ENCODE results near the gene TMEM176A. TPM values are rescaled to one million over a fixed set of nuclear protein-coding genes. Genes with fewer than 3 reads are reported as not detected.
A peak's percentile ranks its signal among the peaks of the same experiment; 100 is the strongest.

TMEM176A gene
- total and polyA plus RNA-seq, 2 donors from 2014 or later = 288 to 513 TPM

DNA sequence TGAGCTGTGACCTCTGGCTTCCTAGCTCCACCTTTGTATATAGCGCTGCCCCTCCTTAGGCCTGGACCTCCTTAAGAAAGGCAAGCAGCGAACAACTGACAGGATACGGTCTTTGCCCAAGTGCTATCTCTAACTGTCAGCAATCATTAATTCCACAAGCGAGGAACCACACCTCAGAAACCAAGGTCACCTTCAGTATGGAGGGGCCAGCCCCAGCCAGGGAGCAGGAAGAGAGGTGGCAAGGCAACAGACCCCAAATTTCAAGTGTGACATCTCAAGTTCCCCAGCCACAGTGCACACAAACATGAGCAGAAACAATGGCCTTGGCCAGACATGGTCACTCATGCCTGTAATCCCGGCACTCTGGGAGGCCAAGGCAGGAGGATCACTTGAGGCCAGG is 47.0 kb downstream of the TMEM176A start:
- no peak overlapping the region for H3K4me3 ChIP-seq (ENCODE audit: low read length in 3 of 3)
- H3K9me3 ChIP-seq (ENCODE audit: control insufficient read depth in 2 of 3, insufficient read depth in 1 of 3, low read length in 3 of 3) = no peaks in the 10 kb centered on the region
- intact Hi-C loops (cut with DNase I) = no loop called here
- no peak overlapping the region for H3K9ac ChIP-seq (ENCODE audit: low read length in 3 of 3)
- peaks cover 0 to 4% (median 0%) of the 10 kb centered on the region in 3 donors for H3K4me1 ChIP-seq (ENCODE audit: control insufficient read depth in 2 of 3, insufficient read depth in 2 of 3, low read depth in 1 of 3, low read length in 3 of 3)
- no peaks in the 10 kb centered on the region for H3K36me3 ChIP-seq (ENCODE audit: control insufficient read depth in 2 of 3, insufficient read depth in 3 of 3, low read length in 3 of 3)
- H3K27me3 ChIP-seq (ENCODE audit: control insufficient read depth, insufficient read depth, low read length) = no peaks in the 10 kb centered on the region
- no peak overlapping the region for H3K27ac ChIP-seq (ENCODE audit: low read depth in 2 of 2, low read length in 2 of 2)
- TF ChIP-seq, protein P1, sequence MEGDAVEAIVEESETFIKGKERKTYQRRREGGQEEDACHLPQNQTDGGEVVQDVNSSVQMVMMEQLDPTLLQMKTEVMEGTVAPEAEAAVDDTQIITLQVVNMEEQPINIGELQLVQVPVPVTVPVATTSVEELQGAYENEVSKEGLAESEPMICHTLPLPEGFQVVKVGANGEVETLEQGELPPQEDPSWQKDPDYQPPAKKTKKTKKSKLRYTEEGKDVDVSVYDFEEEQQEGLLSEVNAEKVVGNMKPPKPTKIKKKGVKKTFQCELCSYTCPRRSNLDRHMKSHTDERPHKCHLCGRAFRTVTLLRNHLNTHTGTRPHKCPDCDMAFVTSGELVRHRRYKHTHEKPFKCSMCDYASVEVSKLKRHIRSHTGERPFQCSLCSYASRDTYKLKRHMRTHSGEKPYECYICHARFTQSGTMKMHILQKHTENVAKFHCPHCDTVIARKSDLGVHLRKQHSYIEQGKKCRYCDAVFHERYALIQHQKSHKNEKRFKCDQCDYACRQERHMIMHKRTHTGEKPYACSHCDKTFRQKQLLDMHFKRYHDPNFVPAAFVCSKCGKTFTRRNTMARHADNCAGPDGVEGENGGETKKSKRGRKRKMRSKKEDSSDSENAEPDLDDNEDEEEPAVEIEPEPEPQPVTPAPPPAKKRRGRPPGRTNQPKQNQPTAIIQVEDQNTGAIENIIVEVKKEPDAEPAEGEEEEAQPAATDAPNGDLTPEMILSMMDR (IDR thresholded peaks at IDR 0.05; ENCODE audit: borderline replicate concordance, extremely low read depth, insufficient read depth) = no peak
- FAIRE-seq (no peak), DNase-seq (peak in 1 of 5 donors; percentile 11)

DNA sequence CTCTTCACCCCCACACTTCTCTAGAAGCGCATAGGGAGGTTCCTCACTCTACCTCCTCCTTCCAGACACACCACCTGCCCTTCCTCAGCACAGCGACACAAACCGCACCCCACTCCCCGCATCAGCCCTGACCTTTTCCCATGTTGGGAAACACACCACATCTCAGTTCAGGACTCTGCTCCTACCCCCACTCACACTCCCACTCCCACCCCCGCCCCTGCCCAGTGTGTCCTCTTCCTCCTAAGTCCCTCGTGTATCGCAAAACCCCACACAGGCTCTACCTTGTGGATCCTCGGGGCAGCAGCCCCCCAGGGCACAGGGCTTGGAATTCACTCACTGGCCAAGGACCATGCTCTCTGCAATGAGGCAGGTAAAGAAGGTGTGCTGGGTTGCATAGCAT is 47.5 kb downstream of the TMEM176A start:
- H3K27me3 ChIP-seq (ENCODE audit: control insufficient read depth, insufficient read depth, low read length) = no peaks in the 10 kb centered on the region
- intact Hi-C loops (cut with DNase I) = no loop called here
- no peaks in the 10 kb centered on the region for H3K9me3 ChIP-seq (ENCODE audit: control insufficient read depth in 2 of 3, insufficient read depth in 1 of 3, low read length in 3 of 3)
- no peak overlapping the region for H3K4me3 ChIP-seq (ENCODE audit: low read length in 3 of 3)
- no peak overlapping the region for H3K9ac ChIP-seq (ENCODE audit: low read length in 3 of 3)
- DNase-seq = peak in 1 of 5 donors; percentile 13
- TF ChIP-seq, protein P1 (IDR thresholded peaks at IDR 0.05; ENCODE audit: borderline replicate concordance, extremely low read depth, insufficient read depth) = no peak
- H3K36me3 ChIP-seq (ENCODE audit: control insufficient read depth in 2 of 3, insufficient read depth in 3 of 3, low read length in 3 of 3) = no peaks in the 10 kb centered on the region
- FAIRE-seq = no peak
- no peak overlapping the region for H3K27ac ChIP-seq (ENCODE audit: low read depth in 2 of 2, low read length in 2 of 2)
- peaks cover 0 to 4% (median 0%) of the 10 kb centered on the region in 3 donors for H3K4me1 ChIP-seq (ENCODE audit: control insufficient read depth in 2 of 3, insufficient read depth in 2 of 3, low read depth in 1 of 3, low read length in 3 of 3)

DNA sequence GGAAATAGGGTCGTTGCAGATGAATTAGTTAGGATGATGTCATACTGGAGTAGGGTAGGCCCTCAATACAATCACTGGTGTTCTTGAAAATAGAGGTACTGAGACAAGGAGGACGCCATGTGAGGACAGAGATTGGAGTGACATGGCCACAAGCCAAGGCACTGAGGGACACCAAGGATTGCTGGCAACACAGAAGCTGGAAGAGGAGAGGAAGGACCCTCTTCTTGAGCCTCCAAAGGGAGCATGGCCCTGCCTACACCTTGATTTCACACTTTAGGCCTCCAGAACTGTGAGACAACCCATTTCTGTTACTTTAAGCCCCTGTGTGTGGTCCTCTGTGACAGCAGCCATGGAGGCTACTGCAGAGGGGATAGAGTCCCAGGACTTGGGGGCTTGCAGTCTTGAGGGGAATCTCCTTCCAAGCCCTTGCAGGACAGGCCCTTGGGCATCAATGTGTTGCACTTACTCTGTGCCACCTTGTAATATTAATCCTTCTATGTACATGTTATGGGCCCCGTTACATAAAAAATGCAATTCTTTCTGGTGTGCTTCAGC is 48.1 kb downstream of the TMEM176A start:
- TF ChIP-seq, protein P1 (IDR thresholded peaks at IDR 0.05; ENCODE audit: borderline replicate concordance, extremely low read depth, insufficient read depth) = no peak
- FAIRE-seq (no peak), DNase-seq (peak in 1 of 5 donors; percentile 7)
- no peaks in the 10 kb centered on the region for H3K27me3 ChIP-seq (ENCODE audit: control insufficient read depth, insufficient read depth, low read length)
- intact Hi-C loops (cut with DNase I) = no loop called here
- H3K27ac ChIP-seq (ENCODE audit: low read depth in 2 of 2, low read length in 2 of 2) = no peak overlapping the region
- no peaks in the 10 kb centered on the region for H3K36me3 ChIP-seq (ENCODE audit: control insufficient read depth in 2 of 3, insufficient read depth in 3 of 3, low read length in 3 of 3)
- no peak overlapping the region for H3K4me3 ChIP-seq (ENCODE audit: low read length in 3 of 3)
- no peaks in the 10 kb centered on the region for H3K9me3 ChIP-seq (ENCODE audit: control insufficient read depth in 2 of 3, insufficient read depth in 1 of 3, low read length in 3 of 3)
- peaks cover 0 to 4% (median 0%) of the 10 kb centered on the region in 3 donors for H3K4me1 ChIP-seq (ENCODE audit: control insufficient read depth in 2 of 3, insufficient read depth in 2 of 3, low read depth in 1 of 3, low read length in 3 of 3)
- H3K9ac ChIP-seq (ENCODE audit: low read length in 3 of 3) = no peak overlapping the region

All from kidney (tissue), 14 donors.